DMS53 (cell line): ENCODE data around the gene MAP3K14.

ENCODE experiments used
- DNase-seq: peaks from one replicate; lab custom pipeline; 2025; lab: John Stamatoyannopoulos, UW

MAP3K14 gene

DNA sequence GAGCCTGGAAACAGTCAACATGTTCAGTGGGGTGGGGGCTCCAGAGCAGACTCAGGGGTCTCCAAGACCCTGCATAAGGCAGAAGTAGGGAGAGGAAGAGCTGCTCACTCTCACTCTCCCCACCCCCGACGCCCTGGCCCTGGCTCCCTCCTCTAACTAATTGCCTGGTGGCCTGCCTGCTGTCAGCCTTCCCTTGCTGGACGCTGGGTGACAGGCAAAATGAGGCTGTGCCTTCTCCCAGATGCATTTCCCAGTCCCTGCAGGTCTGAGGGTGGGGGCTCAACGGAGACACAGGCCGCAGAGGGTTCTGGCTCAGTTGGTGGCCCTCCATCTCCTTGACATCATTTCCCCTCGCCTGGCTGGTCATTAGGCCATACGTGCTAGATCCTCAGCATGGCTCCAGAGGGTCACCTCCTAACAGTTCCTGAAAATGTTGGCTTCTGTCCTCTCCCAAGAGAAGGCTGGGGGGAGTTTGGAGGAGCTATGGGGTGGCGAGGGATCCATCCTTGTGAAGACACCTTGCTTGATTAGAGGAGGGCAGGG lies 93.8 kb downstream of the MAP3K14 start:
- no peak for DNase-seq

DNA sequence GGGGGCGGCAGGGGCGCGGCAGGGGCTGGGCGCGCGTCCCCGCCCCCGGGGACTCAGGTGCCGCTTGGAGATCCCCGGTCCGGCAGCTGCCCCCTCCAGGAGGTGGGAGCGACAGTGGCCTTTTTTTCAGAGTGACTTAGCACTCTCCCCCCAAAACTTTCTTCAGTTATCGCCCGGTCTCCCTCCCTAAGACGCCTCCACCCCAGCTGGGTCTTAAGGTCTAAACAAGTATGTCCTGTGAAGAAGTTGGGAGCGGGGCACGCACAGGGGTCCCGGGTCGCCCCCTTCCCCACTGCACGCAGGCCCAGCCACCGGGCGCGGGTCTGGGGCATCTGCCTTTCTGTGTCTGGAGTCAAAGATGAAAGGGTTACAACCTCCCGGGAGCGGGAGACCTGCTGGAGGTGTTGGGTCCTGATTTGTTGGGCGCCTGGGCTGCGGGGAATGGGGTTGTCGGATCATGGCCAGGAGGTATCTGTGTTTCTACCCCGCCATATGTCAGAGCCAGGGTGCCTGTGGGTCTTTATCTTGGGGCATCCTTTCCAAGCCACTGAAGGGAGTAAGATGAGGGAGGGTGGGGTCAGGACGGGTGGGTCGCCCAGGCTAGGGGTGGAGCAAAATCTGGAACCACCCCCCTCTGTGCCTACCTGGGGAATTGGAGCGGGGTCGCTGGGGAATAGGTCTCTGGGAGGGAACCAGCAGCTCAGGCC lies 94.4 kb downstream of the MAP3K14 start:
- peak; percentile 34 for DNase-seq

DNA sequence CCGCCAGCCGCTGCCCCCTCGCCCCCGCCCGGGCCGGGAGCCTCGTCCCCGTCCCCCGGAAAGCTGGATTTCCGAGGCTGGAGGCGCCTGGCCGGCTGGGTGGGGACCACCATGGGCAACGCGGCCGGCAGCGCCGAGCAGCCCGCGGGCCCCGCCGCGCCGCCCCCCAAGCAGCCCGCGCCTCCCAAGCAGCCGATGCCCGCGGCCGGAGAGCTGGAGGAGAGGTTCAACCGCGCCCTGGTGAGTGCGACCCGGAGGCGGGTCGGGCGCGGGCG lies 94.9 kb downstream of the MAP3K14 start:
- no peak for DNase-seq

DNA sequence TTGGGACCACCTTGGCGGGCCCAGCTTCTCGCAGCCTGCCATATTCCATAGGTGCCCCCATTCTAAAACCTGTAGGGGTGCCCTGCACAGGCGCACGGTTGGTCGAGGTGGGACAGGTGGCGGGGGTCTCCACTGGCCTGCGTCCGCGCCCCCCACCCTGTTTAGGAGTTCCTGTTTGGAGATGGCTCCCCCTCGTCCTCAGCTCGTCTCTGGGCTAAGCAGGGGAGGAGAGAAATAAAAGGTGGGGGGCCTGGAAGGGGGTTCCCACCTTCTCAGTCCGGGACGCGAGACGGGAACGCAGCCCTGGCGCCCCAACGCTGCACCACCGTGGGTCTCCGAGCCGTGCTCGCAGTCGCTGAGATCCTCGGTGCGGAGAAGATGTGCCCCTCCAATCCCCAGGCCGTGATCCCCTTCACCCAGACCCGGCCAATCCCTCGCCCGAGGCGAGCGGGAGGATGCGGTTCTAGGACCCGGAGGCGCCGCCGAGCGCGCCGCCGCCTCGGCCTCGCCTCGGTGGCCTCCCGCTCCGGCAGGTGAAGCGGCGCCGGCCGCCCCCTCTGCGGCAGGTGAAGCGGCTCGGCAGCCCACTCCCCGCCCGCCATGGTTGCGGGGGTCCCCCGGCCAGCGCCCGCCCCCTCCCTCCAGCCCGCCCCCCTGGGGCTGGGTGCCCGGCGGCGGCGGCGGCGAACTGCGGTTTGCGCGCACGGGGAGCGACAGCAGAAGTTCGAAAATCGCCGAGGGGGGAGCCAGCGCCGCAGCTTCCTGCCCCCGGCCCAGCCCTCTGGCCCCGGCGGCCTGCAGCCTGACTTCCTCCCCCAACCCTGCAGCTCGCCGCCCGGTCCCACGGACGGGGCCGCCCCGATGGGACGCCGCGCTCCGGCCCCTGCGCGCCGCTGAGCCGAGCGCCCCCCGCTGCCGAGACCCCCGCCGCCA lies 95.5 kb downstream of the MAP3K14 start, which contains the start of gene FMNL1:
Gene FMNL1, plus strand, starts transcription at position 805 of the 933 bp plus-strand sequence. CDS start 240 bp downstream, outside the sequence.
- DNase-seq = peak; percentile 58

DNA sequence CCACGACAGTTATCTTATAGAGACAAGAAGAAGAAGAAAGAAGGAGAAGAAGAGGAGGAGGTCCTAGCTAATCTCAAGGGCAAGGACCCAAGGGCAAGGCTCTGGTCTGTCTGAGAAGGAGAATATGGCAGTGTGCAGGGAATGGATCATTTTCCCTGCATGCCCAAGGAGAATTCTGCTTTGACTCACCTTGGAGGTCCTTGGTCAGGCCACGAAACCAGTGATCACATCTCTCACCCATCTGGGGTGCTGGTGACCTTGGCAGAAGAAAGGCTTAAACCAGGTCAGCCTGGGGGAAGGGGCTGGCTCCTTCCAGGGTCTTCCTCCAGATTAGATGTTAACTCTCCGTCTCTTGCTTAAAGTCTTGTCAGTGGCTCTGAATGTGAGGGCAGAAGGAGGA lies 96.7 kb downstream of the MAP3K14 start:
- no peak for DNase-seq

DNA sequence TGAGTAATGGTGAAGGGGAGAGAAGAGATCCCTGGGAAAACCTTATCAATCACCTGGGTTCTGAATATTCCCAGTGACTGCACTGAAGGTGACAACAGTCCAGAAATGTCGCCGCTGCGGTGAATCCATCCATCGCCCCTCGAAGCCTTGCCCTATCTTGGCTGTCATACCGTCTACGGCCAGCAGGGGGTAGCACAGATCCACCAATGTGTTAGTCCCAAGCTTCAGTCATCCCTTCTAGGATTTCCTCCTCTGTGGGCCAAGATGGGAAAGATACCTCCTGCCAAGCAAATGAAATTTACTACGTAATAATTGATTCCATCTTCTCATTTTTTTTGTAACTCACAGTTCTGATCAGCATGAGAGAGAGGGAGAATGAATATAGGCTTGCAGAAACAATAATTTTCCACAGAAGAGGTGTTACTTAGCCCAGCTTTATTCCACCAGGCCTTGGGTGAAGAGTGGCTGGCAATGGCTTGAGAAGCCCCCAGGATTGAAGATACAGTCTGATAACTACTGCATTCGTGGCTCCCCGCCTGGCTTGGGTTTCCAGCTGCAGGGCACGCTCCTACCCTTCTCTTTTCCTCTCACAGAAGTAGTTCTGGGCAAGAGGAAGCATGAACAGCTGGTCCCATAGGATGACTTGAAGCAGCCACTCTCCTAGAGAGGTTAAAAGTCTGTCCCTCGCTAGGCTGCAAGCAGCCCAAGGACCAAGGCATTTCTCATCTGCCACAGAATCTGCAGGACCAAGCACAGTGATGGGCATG lies 97.7 kb downstream of the MAP3K14 start:
- peak; percentile 88 for DNase-seq
